ENCODE measurements around the gene CCM2.

Gene CCM2

DNA sequence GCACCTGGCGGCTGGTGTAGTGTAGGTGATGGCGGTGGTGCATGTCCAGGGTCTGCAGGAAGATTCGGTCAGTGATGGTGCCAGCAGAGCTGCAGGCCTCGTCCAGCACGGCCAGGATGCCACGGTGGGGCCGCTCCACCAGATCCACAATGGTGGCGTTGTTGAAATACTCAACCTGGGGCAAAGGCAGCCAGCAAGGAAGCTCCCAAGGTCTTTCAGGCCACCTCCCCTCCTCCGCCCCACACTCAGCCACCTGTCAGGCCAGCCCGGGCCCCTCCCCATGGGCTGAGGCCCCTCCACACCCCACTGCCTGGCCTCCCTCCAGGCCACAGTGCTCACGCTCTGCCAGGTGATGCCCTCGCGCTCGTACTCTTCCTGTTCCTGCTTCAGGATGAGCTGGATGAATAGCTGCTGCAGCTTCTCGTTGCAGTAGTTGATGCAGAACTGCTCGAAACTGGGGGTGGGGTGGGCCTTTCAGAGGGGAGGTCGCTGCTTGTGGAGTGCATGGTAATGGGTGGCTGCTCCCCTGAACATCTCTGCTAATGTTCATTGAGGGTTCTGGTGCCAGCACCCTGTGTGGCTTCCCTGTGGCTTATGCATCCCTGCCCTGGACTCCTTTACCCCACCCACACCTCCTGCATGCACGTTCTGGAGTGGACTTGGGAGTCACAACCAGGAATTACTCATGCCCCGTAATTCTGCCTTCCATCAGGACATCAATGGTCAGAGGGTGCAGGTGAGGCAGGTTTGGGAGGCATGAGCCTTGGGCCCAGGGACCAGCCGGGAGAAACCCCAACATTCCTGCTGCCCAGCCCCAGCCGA lies 30.1 kb upstream of the CCM2 start:
- TF ChIP-seq, protein P1, sequence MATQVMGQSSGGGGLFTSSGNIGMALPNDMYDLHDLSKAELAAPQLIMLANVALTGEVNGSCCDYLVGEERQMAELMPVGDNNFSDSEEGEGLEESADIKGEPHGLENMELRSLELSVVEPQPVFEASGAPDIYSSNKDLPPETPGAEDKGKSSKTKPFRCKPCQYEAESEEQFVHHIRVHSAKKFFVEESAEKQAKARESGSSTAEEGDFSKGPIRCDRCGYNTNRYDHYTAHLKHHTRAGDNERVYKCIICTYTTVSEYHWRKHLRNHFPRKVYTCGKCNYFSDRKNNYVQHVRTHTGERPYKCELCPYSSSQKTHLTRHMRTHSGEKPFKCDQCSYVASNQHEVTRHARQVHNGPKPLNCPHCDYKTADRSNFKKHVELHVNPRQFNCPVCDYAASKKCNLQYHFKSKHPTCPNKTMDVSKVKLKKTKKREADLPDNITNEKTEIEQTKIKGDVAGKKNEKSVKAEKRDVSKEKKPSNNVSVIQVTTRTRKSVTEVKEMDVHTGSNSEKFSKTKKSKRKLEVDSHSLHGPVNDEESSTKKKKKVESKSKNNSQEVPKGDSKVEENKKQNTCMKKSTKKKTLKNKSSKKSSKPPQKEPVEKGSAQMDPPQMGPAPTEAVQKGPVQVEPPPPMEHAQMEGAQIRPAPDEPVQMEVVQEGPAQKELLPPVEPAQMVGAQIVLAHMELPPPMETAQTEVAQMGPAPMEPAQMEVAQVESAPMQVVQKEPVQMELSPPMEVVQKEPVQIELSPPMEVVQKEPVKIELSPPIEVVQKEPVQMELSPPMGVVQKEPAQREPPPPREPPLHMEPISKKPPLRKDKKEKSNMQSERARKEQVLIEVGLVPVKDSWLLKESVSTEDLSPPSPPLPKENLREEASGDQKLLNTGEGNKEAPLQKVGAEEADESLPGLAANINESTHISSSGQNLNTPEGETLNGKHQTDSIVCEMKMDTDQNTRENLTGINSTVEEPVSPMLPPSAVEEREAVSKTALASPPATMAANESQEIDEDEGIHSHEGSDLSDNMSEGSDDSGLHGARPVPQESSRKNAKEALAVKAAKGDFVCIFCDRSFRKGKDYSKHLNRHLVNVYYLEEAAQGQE (IDR thresholded peaks at IDR 0.05; ENCODE audit: insufficient read depth in 1 of 2, low read depth in 2 of 2, low read length in 2 of 2): no peak
- no peak for TF ChIP-seq TAF1 (IDR thresholded peaks at IDR 0.05; ENCODE audit: borderline replicate concordance, insufficient read depth, low read length)
- no peak for TF ChIP-seq SIN3A (IDR thresholded peaks at IDR 0.05; ENCODE audit: borderline replicate concordance, insufficient read depth, low read length)
- TF ChIP-seq FOXP2 (optimal IDR thresholded peaks at IDR 0.05; ENCODE audit: borderline replicate concordance, extremely low read depth, extremely low read length, insufficient read depth): no peak
- TF ChIP-seq POLR2AphosphoS5 (IDR thresholded peaks at IDR 0.05; ENCODE audit: low read depth, low read length): no peak

DNA sequence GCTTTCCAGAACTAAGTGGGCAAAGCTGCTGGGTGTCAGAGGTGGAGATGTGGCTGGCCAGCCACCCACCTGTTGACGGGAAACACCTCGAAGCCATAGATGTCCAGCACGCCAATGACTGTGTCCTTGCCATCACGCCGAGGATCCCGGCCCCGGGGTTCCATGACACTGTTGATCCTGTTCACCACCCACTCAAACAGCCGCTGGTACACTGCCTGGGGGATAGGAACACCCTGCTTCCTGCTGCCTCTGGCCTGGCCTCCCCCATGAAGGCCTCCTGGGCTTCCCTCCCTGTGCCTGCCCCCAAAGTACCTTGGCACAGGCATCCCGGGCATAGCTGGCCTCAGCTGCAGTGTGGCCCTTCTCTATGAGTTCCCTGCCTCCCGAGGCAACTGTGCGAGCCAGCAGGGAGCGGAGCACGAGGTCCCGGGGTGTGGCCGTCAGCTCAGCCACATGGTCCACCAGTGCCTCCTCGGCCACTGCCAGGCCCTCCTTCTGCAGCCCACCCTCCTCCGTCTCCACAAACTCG lies 29.4 kb upstream of the CCM2 start:
- TF ChIP-seq TAF1 (IDR thresholded peaks at IDR 0.05; ENCODE audit: borderline replicate concordance, insufficient read depth, low read length) (no peak), FOXP2 (optimal IDR thresholded peaks at IDR 0.05; ENCODE audit: borderline replicate concordance, extremely low read depth, extremely low read length, insufficient read depth) (no peak)

DNA sequence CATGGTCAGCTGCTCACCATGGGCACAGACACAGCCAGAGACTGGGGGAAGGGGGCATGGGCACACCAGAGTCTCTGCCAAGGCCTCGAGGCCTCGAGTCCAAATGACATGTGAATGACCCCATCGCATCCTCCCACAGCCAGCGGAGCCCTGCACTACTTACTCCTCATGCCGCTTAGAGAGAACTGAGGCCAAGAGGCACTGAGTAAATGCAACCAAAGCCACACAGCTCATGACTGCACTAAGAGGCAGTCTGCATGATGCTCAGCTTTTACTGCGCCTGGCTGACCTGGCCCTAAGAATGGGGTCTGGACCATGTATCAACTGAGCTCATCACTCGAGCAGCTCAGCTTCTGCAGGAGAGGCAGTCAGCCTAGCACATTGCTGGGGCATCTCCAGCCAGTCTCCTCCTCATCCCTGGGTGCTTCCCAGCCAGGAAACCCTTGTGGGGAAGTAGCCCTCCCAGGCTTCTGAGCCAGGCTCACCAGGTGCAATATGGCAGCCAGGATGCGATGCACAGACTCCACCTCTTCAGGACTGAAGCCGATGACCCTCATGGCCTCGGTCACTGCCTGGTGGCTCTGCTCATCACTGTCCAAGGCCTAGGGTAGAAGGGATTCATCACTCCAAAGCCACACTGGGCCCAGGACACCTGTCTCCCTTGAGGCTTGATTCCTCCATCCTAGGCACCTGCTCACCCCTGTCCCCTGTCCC lies 28.7 kb upstream of the CCM2 start:
- TF ChIP-seq SIN3A (IDR thresholded peaks at IDR 0.05; ENCODE audit: borderline replicate concordance, insufficient read depth, low read length) (no peak), FOXP2 (optimal IDR thresholded peaks at IDR 0.05; ENCODE audit: borderline replicate concordance, extremely low read depth, extremely low read length, insufficient read depth) (no peak), POLR2AphosphoS5 (IDR thresholded peaks at IDR 0.05; ENCODE audit: low read depth, low read length) (no peak), TAF1 (IDR thresholded peaks at IDR 0.05; ENCODE audit: borderline replicate concordance, insufficient read depth, low read length) (no peak)
- TF ChIP-seq, protein P1 (IDR thresholded peaks at IDR 0.05; ENCODE audit: insufficient read depth in 1 of 2, low read depth in 2 of 2, low read length in 2 of 2): no peak

DNA sequence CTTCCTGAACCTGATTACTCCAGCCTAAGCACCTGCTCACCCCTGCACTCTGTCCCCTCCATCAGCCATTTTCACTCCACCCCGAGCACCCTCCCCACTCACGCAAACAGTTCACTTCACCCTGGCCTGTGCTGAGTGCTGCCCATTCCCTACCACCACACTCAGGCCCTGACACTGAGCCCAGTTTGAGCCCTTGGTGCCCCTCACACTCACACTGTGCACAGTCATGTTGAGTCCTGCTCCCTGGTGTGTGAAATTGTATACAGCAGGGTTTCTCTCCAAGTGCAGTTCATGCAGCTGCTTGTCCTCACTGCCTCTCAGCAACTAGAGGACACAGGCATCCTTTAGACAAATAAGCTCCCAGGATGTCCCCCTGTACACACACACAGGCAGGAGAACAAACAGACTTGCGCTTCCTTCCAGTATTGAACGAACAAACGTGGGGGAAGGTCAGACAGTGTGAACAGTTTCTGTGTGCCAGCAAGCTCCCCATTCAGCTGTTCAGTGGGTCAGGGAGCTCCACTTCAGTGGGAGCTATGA lies 28.0 kb upstream of the CCM2 start:
- TF ChIP-seq POLR2AphosphoS5 (IDR thresholded peaks at IDR 0.05; ENCODE audit: low read depth, low read length) (no peak), SIN3A (IDR thresholded peaks at IDR 0.05; ENCODE audit: borderline replicate concordance, insufficient read depth, low read length) (no peak), FOXP2 (optimal IDR thresholded peaks at IDR 0.05; ENCODE audit: borderline replicate concordance, extremely low read depth, extremely low read length, insufficient read depth) (no peak), TAF1 (IDR thresholded peaks at IDR 0.05; ENCODE audit: borderline replicate concordance, insufficient read depth, low read length) (no peak)
- TF ChIP-seq, protein P1 (IDR thresholded peaks at IDR 0.05; ENCODE audit: insufficient read depth in 1 of 2, low read depth in 2 of 2, low read length in 2 of 2): no peak

DNA sequence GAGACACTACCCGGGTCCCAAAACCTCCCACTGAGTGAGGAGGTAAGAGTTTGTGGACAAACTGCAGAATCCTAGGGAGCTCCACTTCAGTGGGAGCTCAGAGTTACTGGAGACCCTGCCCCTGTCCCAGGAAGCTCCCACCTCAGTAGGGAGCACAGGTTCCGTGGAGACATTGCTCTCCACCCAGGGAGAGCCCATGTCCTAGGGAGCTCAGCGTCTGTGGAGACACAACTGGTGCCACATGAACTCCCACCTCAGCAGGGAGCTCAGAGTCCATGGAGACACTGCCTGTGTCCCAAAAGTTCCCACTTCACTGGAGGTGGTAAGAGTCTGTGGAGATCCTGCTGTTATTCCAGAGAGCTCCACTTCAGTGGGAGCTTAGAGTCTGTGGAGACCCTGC lies 27.4 kb upstream of the CCM2 start:
- TF ChIP-seq SIN3A (IDR thresholded peaks at IDR 0.05; ENCODE audit: borderline replicate concordance, insufficient read depth, low read length) (no peak), POLR2AphosphoS5 (IDR thresholded peaks at IDR 0.05; ENCODE audit: low read depth, low read length) (no peak), FOXP2 (optimal IDR thresholded peaks at IDR 0.05; ENCODE audit: borderline replicate concordance, extremely low read depth, extremely low read length, insufficient read depth) (no peak), TAF1 (IDR thresholded peaks at IDR 0.05; ENCODE audit: borderline replicate concordance, insufficient read depth, low read length) (no peak)
- TF ChIP-seq, protein P1 (IDR thresholded peaks at IDR 0.05; ENCODE audit: insufficient read depth in 1 of 2, low read depth in 2 of 2, low read length in 2 of 2): no peak

Data from PFSK-1 (cell line).